Neural cell (in vitro differentiated cells): Measurements from ENCODE around the gene GRAMD2A.

Experiments
- CTCF ChIP-seq: fragments of 450-650 bp; IDR thresholded peaks from 2 replicates; pipeline ENCODE4 v1.5.1; 2014; ENCODE audit warnings: antibody characterized with exemption, mild to moderate bottlenecking, moderate library complexity; ENCODE audit not compliant: poor library complexity, severe bottlenecking
- POLR2AphosphoS5 ChIP-seq: IDR thresholded peaks from 2 replicates; pipeline ENCODE4 v1.6.1; 2012
- REST ChIP-seq: IDR thresholded peaks from 2 replicates; pipeline ENCODE4 v1.6.1; 2012; ENCODE audit warnings: borderline replicate concordance

- TF ChIP-seq POLR2AphosphoS5 (no peak), CTCF (no peak), REST (no peak)
These were observed 17.5 kb downstream of the GRAMD2A start for GRCh38 chr15:72179950-72180581.
